Head of caudate nucleus (tissue), 42 donors: ENCODE measurements around the gene APOA5.
"Not testable (repeated sequence)": the region's sequence is repeated elsewhere in the genome, so short reads cannot be mapped to it uniquely, and the experiment has no call there.

Experiments
- DNase-seq, 42 donors: peaks; one replicate each; pipeline versions ENCODE4 v3.0.0 to v3.0.0-alpha.2; 2020 to 2021; ENCODE audit warnings: mixed read lengths in 7 of 42
- intact Hi-C: fragments of 100-400 bp; cut with DNase I; formaldehyde crosslinking; loops from one replicate; pipeline ENCODE4 v1.15.0; 2022

Gene APOA5

GRCh38 chr11:116808262-116809175 is 16.8 kb upstream of the APOA5 start:
- intact Hi-C loops: no loop called here

GRCh38 chr11:116807601-116808261 is 16.1 kb upstream of the APOA5 start:
- intact Hi-C loops: no loop called here
- no peak for DNase-seq

More at GRCh38 chr11:116808262-116809175, 16.8 kb upstream of the APOA5 start:
- no peak for DNase-seq

- DNase-seq: no peak
- intact Hi-C loops: no loop called here
These were observed 12.3 kb upstream of the APOA5 start for GRCh38 chr11:116804001-116804400.

- DNase-seq, intact Hi-C loops: not testable (repeated sequence)
These were observed 10.0 kb upstream of the APOA5 start for GRCh38 chr11:116801662-116802061.

- DNase-seq: no peak
- intact Hi-C loops: no loop called here
These were observed 8.9 kb upstream of the APOA5 start for GRCh38 chr11:116800610-116801009.

GRCh38 chr11:116798368-116798767 is 6.7 kb upstream of the APOA5 start:
- intact Hi-C loops: no loop called here
- DNase-seq: no peak

GRCh38 chr11:116797816-116798215 is 6.1 kb upstream of the APOA5 start:
- DNase-seq: no peak
- intact Hi-C loops: no loop called here

- intact Hi-C loops: no loop called here
- no peak for DNase-seq
These were observed 4.9 kb upstream of the APOA5 start for GRCh38 chr11:116796548-116796947.

- no peak for DNase-seq
- intact Hi-C loops: no loop called here
These were observed 3.2 kb upstream of the APOA5 start for GRCh38 chr11:116794851-116795250.

GRCh38 chr11:116793772-116794097 is 2.1 kb upstream of the APOA5 start:
- no peak for DNase-seq
- intact Hi-C loops: no loop called here

- no peak for DNase-seq
- intact Hi-C loops: no loop called here
These were observed 1.4 kb upstream of the APOA5 start for GRCh38 chr11:116792869-116793771.

- DNase-seq: no peak
- intact Hi-C loops: no loop called here
These were observed 627 bp upstream of the APOA5 start for GRCh38 chr11:116792144-116792868.

- peak; percentile 55 to 95 (median 86) for DNase-seq
- intact Hi-C loops: no loop called here
These were observed 472 bp downstream of the APOA5 start for GRCh38 chr11:116791002-116791812.

GRCh38 chr11:116790167-116791001 is 1.3 kb downstream of the APOA5 start:
- intact Hi-C loops: no loop called here
- no peak for DNase-seq

- DNase-seq: no peak
- intact Hi-C loops: loop anchor here (2.0 to 5.0 kb wide), 2 partner anchors 320 to 443 kb away; partner anchors contain the start of genes PCSK7 and RNF214
These were observed 2.7 kb downstream of the APOA5 start for GRCh38 chr11:116788975-116789374.

- intact Hi-C loops: loop anchor here (2.0 to 5.0 kb wide), 2 partner anchors 320 to 444 kb away; partner anchors contain the start of genes PCSK7 and RNF214
- no peak for DNase-seq
These were observed 3.1 kb downstream of the APOA5 start for GRCh38 chr11:116788534-116788933.
